MM.1S (cell line): Measurements from ENCODE around the gene CNIH3.

ENCODE experiments used
- DNase-seq: peaks from one replicate; pipeline ENCODE4 v3.0.0-alpha.2; 2015
- H2AFZ ChIP-seq: fragments of 300-600 bp; sonication (generic); 2 replicates; pipeline ENCODE4 v1.6.0; 2016; ENCODE audit warnings: antibody characterized with exemption, low read length
- H3F3A ChIP-seq: fragments of 300-600 bp; sonication (generic); 2 replicates; pipeline ENCODE4 v1.6.1; 2016; ENCODE audit warnings: mild to moderate bottlenecking, antibody characterized with exemption, low read length, moderate library complexity, mixed read lengths; ENCODE audit not compliant: insufficient read depth
- H3K27ac ChIP-seq: fragments of 300-600 bp; sonication (generic); 2 replicates; pipeline ENCODE4 v1.5.1; 2016; ENCODE audit warnings: mild to moderate bottlenecking, low read length
- H3K27me3 ChIP-seq: fragments of 300-600 bp; sonication (generic); replicated peaks from 2 replicates; pipeline ENCODE4 v1.6.0; 2016; ENCODE audit warnings: low read length; ENCODE audit not compliant: insufficient read depth
- H3K36me3 ChIP-seq: fragments of 300-600 bp; sonication (generic); replicated peaks from 2 replicates; pipeline ENCODE4 v1.6.1; 2016; ENCODE audit warnings: mild to moderate bottlenecking, low read length, mixed read lengths; ENCODE audit not compliant: insufficient read depth
- H3K4me1 ChIP-seq: fragments of 300-600 bp; sonication (generic); 2 replicates; pipeline ENCODE4 v1.6.1; 2016; ENCODE audit warnings: low read length, mixed read lengths
- H3K4me2 ChIP-seq: fragments of 300-600 bp; sonication (generic); 2 replicates; pipeline ENCODE4 v1.6.0; 2016; ENCODE audit warnings: low read depth, low read length
- H3K4me3 ChIP-seq: fragments of 300-600 bp; sonication (generic); 2 replicates; pipeline ENCODE4 v1.5.1; 2016; ENCODE audit warnings: low read length, mixed read lengths
- H3K79me2 ChIP-seq: fragments of 300-600 bp; sonication (generic); 2 replicates; pipeline ENCODE4 v1.6.1; 2016; ENCODE audit warnings: mixed run types, low read length, mixed read lengths
- H3K9ac ChIP-seq: fragments of 300-600 bp; sonication (generic); 2 replicates; pipeline ENCODE4 v1.6.1; 2016; ENCODE audit warnings: low read length, mixed read lengths
- H3K9me2 ChIP-seq: fragments of 300-600 bp; sonication (generic); replicated peaks from 2 replicates; pipeline ENCODE4 v1.6.1; 2016; ENCODE audit warnings: mild to moderate bottlenecking, low read length, mixed read lengths; ENCODE audit not compliant: insufficient read depth
- H3K9me3 ChIP-seq: fragments of 300-600 bp; sonication (generic); replicated peaks from 2 replicates; pipeline ENCODE4 v1.6.1; 2016; ENCODE audit warnings: mild to moderate bottlenecking, low read length, mixed read lengths; ENCODE audit not compliant: insufficient read depth
- H4K20me1 ChIP-seq: fragments of 300-600 bp; sonication (generic); 2 replicates; pipeline ENCODE4 v1.6.1; 2016; ENCODE audit warnings: mild to moderate bottlenecking, low read length, moderate library complexity, mixed read lengths; ENCODE audit not compliant: insufficient read depth
- CTCF ChIP-seq: fragments of 300-600 bp; sonication (generic); IDR thresholded peaks from 2 replicates; pipeline ENCODE4 v1.5.1; 2016; ENCODE audit warnings: antibody characterized with exemption, low read length, mixed read lengths
- EZH2 ChIP-seq: fragments of 300-600 bp; sonication (generic); optimal IDR thresholded peaks from 2 replicates; pipeline ENCODE3; 2017; ENCODE audit warnings: low read depth, mild to moderate bottlenecking, antibody characterized with exemption, low read length, mixed read lengths
- EZH2phosphoT487 ChIP-seq: fragments of 300-600 bp; sonication (generic); IDR thresholded peaks from 2 replicates; pipeline ENCODE4 v1.6.1; 2018; ENCODE audit warnings: antibody characterized with exemption, low read length

Gene CNIH3

DNA sequence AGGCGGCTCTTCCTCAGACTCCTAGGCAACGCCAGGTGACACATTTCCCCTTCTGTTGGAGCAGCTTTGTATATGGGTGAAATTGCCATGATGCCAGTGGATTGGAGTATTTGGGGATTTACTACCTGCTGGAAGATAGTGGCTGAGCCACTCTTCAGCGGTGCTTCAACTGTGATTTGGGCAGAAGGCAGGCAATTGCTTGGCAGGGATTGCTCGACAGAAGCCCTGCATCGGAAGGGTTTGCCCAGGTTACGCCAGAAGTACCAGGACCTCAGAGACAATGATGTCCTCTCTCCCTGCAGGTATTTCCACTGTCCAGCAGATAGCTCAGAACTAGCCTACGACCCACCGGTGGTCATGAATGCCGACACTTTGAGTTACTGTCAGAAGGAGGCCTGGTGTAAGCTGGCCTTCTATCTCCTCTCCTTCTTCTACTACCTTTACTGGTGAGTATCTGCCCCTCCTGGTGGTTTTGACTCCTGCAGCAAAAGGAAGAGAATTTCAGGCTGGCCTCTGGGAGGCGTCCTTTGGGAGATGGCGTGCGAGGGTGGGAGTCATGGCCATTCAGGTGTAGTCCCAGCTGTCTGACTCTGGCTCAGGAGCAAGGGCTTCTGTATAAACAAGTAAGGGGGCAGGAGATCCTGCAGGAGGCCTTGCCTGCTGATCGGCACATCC lies 118.3 kb downstream of the CNIH3 start:
- Histone ChIP-seq H2AFZ (no peak overlapping the region), H3K4me3 (no peak overlapping the region), H3K27me3 (no peaks in the 10 kb centered on the region), H3K9ac (no peak overlapping the region), H3K9me2 (no peaks in the 10 kb centered on the region), H3F3A (peaks cover 2% of the 10 kb centered on the region; the same call in 1 of the 2 replicates), H3K27ac (no peak overlapping the region), H3K36me3 (no peaks in the 10 kb centered on the region), H3K4me2 (no peak overlapping the region), H4K20me1 (no peaks in the 10 kb centered on the region), H3K4me1 (peaks cover 3% of the 10 kb centered on the region), H3K9me3 (no peaks in the 10 kb centered on the region), H3K79me2 (no peaks in the 10 kb centered on the region)
- no peak for DNase-seq
- TF ChIP-seq EZH2phosphoT487 (no peak), CTCF (no peak; the same call in 1 of the 2 replicates), EZH2 (no peak)

DNA sequence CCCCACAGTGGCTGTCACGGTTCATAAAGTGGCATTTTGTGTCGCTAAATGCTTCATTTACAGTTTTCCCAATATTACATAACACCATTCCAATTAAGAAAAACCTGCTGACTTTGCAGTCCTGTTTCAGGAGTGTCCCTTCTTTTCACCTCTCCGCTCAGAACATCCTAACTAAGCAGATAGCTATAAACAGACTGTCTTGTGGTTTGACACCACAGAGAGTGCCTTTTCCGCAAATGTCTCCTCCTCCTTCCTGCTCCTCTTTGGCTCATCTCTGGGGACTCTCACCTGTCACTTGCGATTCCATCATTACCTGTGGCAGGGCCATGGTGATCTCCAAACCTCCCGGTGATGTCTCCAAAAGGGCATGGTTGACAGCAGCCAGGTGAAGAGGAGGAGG lies 119.0 kb downstream of the CNIH3 start:
- H3K4me3 ChIP-seq = no peak overlapping the region
- H4K20me1 ChIP-seq = no peaks in the 10 kb centered on the region
- DNase-seq = no peak
- H3K4me1 ChIP-seq = peaks cover 10% of the 10 kb centered on the region
- H3F3A ChIP-seq = peaks cover 9% of the 10 kb centered on the region; the same call in 1 of the 2 replicates
- TF ChIP-seq EZH2 = no peak
- no peak overlapping the region for H3K9ac ChIP-seq
- no peak overlapping the region for H3K4me2 ChIP-seq
- no peak overlapping the region for H3K27ac ChIP-seq
- H3K36me3 ChIP-seq = no peaks in the 10 kb centered on the region
- H3K9me3 ChIP-seq = no peaks in the 10 kb centered on the region
- no peaks in the 10 kb centered on the region for H3K79me2 ChIP-seq
- no peak overlapping the region for H2AFZ ChIP-seq
- no peaks in the 10 kb centered on the region for H3K9me2 ChIP-seq
- no peaks in the 10 kb centered on the region for H3K27me3 ChIP-seq

GRCh38 chr1:224736619-224737352 lies 120.7 kb downstream of the CNIH3 start:
- no peak overlapping the region for H2AFZ ChIP-seq
- no peak overlapping the region for H3K27ac ChIP-seq
- H3K9ac ChIP-seq = no peak overlapping the region
- no peaks in the 10 kb centered on the region for H3K27me3 ChIP-seq
- no peaks in the 10 kb centered on the region for H4K20me1 ChIP-seq
- H3F3A ChIP-seq = peaks cover 10% of the 10 kb centered on the region; the same call in 1 of the 2 replicates
- TF ChIP-seq EZH2 (no peak), CTCF (no peak), EZH2phosphoT487 (no peak)
- H3K9me2 ChIP-seq = no peaks in the 10 kb centered on the region
- H3K4me3 ChIP-seq = no peak overlapping the region
- no peaks in the 10 kb centered on the region for H3K36me3 ChIP-seq
- H3K79me2 ChIP-seq = no peaks in the 10 kb centered on the region
- H3K4me1 ChIP-seq = peaks cover 17% of the 10 kb centered on the region
- H3K9me3 ChIP-seq = no peaks in the 10 kb centered on the region
- DNase-seq = no peak
- no peak overlapping the region for H3K4me2 ChIP-seq

DNA sequence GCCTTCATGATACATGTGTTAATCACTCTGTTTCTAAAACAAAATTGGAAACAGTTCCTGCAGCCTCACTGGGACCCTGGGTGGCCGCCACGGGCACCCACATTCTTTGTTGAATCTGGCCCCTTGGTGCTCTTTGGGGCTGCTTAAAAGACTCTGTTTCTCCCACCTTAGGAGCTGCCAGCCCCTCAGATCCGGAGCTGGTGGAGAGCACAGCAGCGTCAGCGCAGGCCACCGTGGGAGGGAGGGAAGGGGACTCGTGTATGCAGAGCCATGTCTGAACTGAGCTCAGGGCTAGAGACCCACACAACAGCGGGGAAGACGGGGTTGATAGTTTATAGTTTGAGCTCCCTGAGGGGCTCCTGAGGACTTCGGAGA lies 121.2 kb downstream of the CNIH3 start:
- H3K4me2 ChIP-seq = no peak overlapping the region
- H4K20me1 ChIP-seq = no peaks in the 10 kb centered on the region
- peaks cover 10% of the 10 kb centered on the region; the same call in 1 of the 2 replicates for H3F3A ChIP-seq
- H3K4me3 ChIP-seq = no peak overlapping the region
- H3K27ac ChIP-seq = no peak overlapping the region
- no peak for DNase-seq
- H2AFZ ChIP-seq = no peak overlapping the region
- H3K4me1 ChIP-seq = peaks cover 17% of the 10 kb centered on the region
- H3K9me3 ChIP-seq = no peaks in the 10 kb centered on the region
- H3K9me2 ChIP-seq = no peaks in the 10 kb centered on the region
- H3K79me2 ChIP-seq = no peaks in the 10 kb centered on the region
- TF ChIP-seq EZH2 (no peak), EZH2phosphoT487 (no peak), CTCF (no peak)
- no peaks in the 10 kb centered on the region for H3K36me3 ChIP-seq
- no peak overlapping the region for H3K9ac ChIP-seq
- no peaks in the 10 kb centered on the region for H3K27me3 ChIP-seq
